SU-DHL-6 (cell line): Measurements from ENCODE around the gene TMEM121B.

ENCODE experiments used
- H2AFZ ChIP-seq: fragments of 200-600 bp; sonication (generic); 2 replicates; pipeline ENCODE4 v1.6.1; 2014; ENCODE audit warnings: low read depth, mild to moderate bottlenecking, moderate library complexity, mixed read lengths, antibody characterized with exemption, low read length; ENCODE audit not compliant: severe bottlenecking
- H3F3A ChIP-seq: fragments of 200-600 bp; shearing (Covaris generic); 2 replicates; pipeline ENCODE4 v1.6.0; 2016; ENCODE audit warnings: antibody characterized with exemption, mild to moderate bottlenecking; ENCODE audit not compliant: insufficient read depth
- H3K27ac ChIP-seq: fragments of 200-600 bp; sonication (generic); 2 replicates; pipeline ENCODE4 v1.5.1; 2016; ENCODE audit warnings: low read depth, mild to moderate bottlenecking, low read length, moderate library complexity, mixed read lengths
- H3K27me3 ChIP-seq: fragments of 200-600 bp; sonication (generic), shearing (Covaris generic); 2 replicates; pipeline ENCODE4 v1.6.0; 2014; ENCODE audit warnings: mild to moderate bottlenecking, low read length
- H3K36me3 ChIP-seq: fragments of 200-600 bp; sonication (generic); 2 replicates; pipeline ENCODE4 v1.6.1; 2014; ENCODE audit warnings: mild to moderate bottlenecking, low read length, mixed read lengths
- H3K4me2 ChIP-seq: fragments of 300-600, 200-600 bp; shearing (Covaris generic), sonication (generic); 2 replicates; pipeline ENCODE4 v1.6.0; 2014; ENCODE audit warnings: low read length, low read depth, mild to moderate bottlenecking; ENCODE audit not compliant: poor library complexity, severe bottlenecking
- H3K4me3 ChIP-seq: fragments of 200-600 bp; sonication (generic); 2 replicates; pipeline ENCODE4 v1.5.1; 2014; ENCODE audit warnings: antibody characterized with exemption, low read length, mild to moderate bottlenecking, mixed read lengths; ENCODE audit not compliant: insufficient read depth, poor library complexity, severe bottlenecking
- H3K79me2 ChIP-seq: fragments of 200-600 bp; sonication (generic); 2 replicates; pipeline ENCODE4 v1.6.1; 2014; ENCODE audit warnings: mild to moderate bottlenecking, low read length, moderate library complexity; ENCODE audit not compliant: insufficient read depth
- H3K9ac ChIP-seq: fragments of 200-600 bp; sonication (generic); 2 replicates; pipeline ENCODE4 v1.7.0; 2014; ENCODE audit warnings: mild to moderate bottlenecking, low read length
- H3K9me2 ChIP-seq: fragments of 200-600 bp; sonication (generic); replicated peaks from 2 replicates; pipeline ENCODE4 v1.6.1; 2014; ENCODE audit warnings: low read length; ENCODE audit not compliant: insufficient read depth
- H3K9me3 ChIP-seq: fragments of 200-600 bp; sonication (generic); 2 replicates; pipeline ENCODE4 v1.6.1; 2014; ENCODE audit warnings: low read length, mixed read lengths; ENCODE audit not compliant: insufficient read depth
- H4K20me1 ChIP-seq: fragments of 200-600 bp; sonication (generic); 2 replicates; pipeline ENCODE4 v1.6.1; 2014; ENCODE audit warnings: low read depth, mild to moderate bottlenecking, antibody characterized with exemption, low read length, moderate library complexity, mixed read lengths
- EZH2phosphoT487 ChIP-seq: fragments of 200-600 bp; sonication (generic), shearing (Covaris generic); conservative IDR thresholded peaks from 2 replicates; pipeline ENCODE4 v1.6.1; 2018; ENCODE audit warnings: mild to moderate bottlenecking, antibody characterized with exemption, low read length, moderate library complexity, mixed read lengths
- TF ChIP-seq, protein P1 (sequence below): fragments of 200-600 bp; sonication (generic); IDR thresholded peaks from one replicate; pipeline ENCODE4 v1.5.1; 2017; ENCODE audit warnings: antibody characterized with exemption, mild to moderate bottlenecking, low read length, moderate library complexity; ENCODE audit not compliant: insufficient read depth, poor library complexity, severe bottlenecking

TMEM121B gene

DNA sequence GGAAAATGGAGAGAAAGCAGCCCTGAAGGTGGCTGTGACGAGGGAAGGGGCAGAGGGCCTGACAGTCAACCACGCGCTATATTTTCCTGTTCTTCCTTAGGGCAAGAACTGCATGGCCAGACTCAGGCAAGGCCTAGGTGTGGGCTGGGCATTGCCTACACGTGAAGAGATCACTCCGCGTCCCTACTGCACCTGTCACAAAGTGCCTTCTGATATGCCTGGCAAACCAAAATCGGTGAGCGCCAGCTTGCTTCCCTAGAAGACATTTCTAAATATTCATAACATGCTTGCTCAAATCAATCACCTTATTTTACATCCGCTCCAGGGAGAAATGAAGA lies 6.3 kb downstream of the TMEM121B start:
- TF ChIP-seq, protein P1, sequence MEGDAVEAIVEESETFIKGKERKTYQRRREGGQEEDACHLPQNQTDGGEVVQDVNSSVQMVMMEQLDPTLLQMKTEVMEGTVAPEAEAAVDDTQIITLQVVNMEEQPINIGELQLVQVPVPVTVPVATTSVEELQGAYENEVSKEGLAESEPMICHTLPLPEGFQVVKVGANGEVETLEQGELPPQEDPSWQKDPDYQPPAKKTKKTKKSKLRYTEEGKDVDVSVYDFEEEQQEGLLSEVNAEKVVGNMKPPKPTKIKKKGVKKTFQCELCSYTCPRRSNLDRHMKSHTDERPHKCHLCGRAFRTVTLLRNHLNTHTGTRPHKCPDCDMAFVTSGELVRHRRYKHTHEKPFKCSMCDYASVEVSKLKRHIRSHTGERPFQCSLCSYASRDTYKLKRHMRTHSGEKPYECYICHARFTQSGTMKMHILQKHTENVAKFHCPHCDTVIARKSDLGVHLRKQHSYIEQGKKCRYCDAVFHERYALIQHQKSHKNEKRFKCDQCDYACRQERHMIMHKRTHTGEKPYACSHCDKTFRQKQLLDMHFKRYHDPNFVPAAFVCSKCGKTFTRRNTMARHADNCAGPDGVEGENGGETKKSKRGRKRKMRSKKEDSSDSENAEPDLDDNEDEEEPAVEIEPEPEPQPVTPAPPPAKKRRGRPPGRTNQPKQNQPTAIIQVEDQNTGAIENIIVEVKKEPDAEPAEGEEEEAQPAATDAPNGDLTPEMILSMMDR, result no peak
- no peak for TF ChIP-seq EZH2phosphoT487
- Histone ChIP-seq H3K9me2 (no peaks in the 10 kb centered on the region), H3F3A (no peaks in the 10 kb centered on the region), H3K27ac (no peak overlapping the region), H3K9ac (no peak overlapping the region), H4K20me1 (no peaks in the 10 kb centered on the region), H3K36me3 (no peaks in the 10 kb centered on the region), H3K4me2 (no peak overlapping the region), H3K27me3 (no peaks in the 10 kb centered on the region), H3K79me2 (no peaks in the 10 kb centered on the region), H2AFZ (no peak overlapping the region), H3K9me3 (no peaks in the 10 kb centered on the region), H3K4me3 (no peak overlapping the region)

- H2AFZ ChIP-seq, result no peak overlapping the region
Measured at GRCh38 chr22:17114173-17114897, 6.8 kb downstream of the TMEM121B start.

GRCh38 chr22:17113600-17113999 lies 7.6 kb downstream of the TMEM121B start:
- no peaks in the 10 kb centered on the region for H3K27me3 ChIP-seq
- H3K9me3 ChIP-seq, result no peaks in the 10 kb centered on the region
- no peak overlapping the region for H3K9ac ChIP-seq
- H3K4me2 ChIP-seq, result no peak overlapping the region
- H3F3A ChIP-seq, result no peaks in the 10 kb centered on the region
- no peak overlapping the region for H3K27ac ChIP-seq
- TF ChIP-seq EZH2phosphoT487, result no peak
- H3K36me3 ChIP-seq, result no peaks in the 10 kb centered on the region
- H2AFZ ChIP-seq, result no peak overlapping the region
- no peaks in the 10 kb centered on the region for H3K79me2 ChIP-seq
- H4K20me1 ChIP-seq, result no peaks in the 10 kb centered on the region
- no peaks in the 10 kb centered on the region for H3K9me2 ChIP-seq
- no peak overlapping the region for H3K4me3 ChIP-seq

More at GRCh38 chr22:17114173-17114897, 6.8 kb downstream of the TMEM121B start:
- TF ChIP-seq EZH2phosphoT487, result no peak
- TF ChIP-seq, protein P1, result no peak
- no peaks in the 10 kb centered on the region for H4K20me1 ChIP-seq
- H3K27ac ChIP-seq, result no peak overlapping the region
- no peaks in the 10 kb centered on the region for H3K9me3 ChIP-seq
- no peaks in the 10 kb centered on the region for H3F3A ChIP-seq
- H3K9me2 ChIP-seq, result no peaks in the 10 kb centered on the region
- H3K36me3 ChIP-seq, result no peaks in the 10 kb centered on the region
- no peaks in the 10 kb centered on the region for H3K27me3 ChIP-seq
- H3K9ac ChIP-seq, result no peak overlapping the region
- H3K79me2 ChIP-seq, result no peaks in the 10 kb centered on the region
- H3K4me2 ChIP-seq, result no peak overlapping the region
- H3K4me3 ChIP-seq, result no peak overlapping the region

- Histone ChIP-seq H2AFZ (no peak overlapping the region), H3K9me3 (no peaks in the 10 kb centered on the region), H3F3A (no peaks in the 10 kb centered on the region), H3K9me2 (no peaks in the 10 kb centered on the region), H3K79me2 (no peaks in the 10 kb centered on the region), H3K4me3 (no peak overlapping the region), H3K27ac (no peak overlapping the region), H3K36me3 (no peaks in the 10 kb centered on the region), H3K9ac (no peak overlapping the region), H4K20me1 (no peaks in the 10 kb centered on the region), H3K4me2 (no peak overlapping the region), H3K27me3 (no peaks in the 10 kb centered on the region)
- TF ChIP-seq, protein P1, result no peak
- no peak for TF ChIP-seq EZH2phosphoT487
Measured at GRCh38 chr22:17112491-17113042, 8.6 kb downstream of the TMEM121B start.
